Measurements from ENCODE around the gene PPHLN1. TPM values are rescaled to one million over a fixed set of nuclear protein-coding genes. Genes with fewer than 3 reads are reported as not detected.

PPHLN1 gene, protein sequence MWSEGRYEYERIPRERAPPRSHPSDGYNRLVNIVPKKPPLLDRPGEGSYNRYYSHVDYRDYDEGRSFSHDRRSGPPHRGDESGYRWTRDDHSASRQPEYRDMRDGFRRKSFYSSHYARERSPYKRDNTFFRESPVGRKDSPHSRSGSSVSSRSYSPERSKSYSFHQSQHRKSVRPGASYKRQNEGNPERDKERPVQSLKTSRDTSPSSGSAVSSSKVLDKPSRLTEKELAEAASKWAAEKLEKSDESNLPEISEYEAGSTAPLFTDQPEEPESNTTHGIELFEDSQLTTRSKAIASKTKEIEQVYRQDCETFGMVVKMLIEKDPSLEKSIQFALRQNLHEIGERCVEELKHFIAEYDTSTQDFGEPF
- 38.5 and 46.4 TPM in 2 replicates for total RNA-seq

GRCh38 chr12:42325653-42326474 lies at the start of gene PPHLN1, which contains the start of gene ZCRB1:
Gene PPHLN1 (plus strand): TSS chr12:42326167. CDS start chr12:42335903, 9,736 bp downstream.
Gene ZCRB1 (minus strand): TSS chr12:42326094. CDS start chr12:42324102, 1,992 bp downstream.

Other genes starting within 250 kb of the PPHLN1 start
- 10.8 and 11.5 TPM in 2 replicates for gene GXYLT1, start 181.3 kb upstream of the PPHLN1 start, total RNA-seq
- 9.0 and 13.8 TPM in 2 replicates for gene YAF2, start 87.9 kb upstream of the PPHLN1 start, total RNA-seq
- gene ZCRB1, start 73 bp upstream of the PPHLN1 start, total RNA-seq = 26.8 and 40.9 TPM in 2 replicates

Measured in cardiac ventricle fibroblast (primary cell).